Heart right ventricle (tissue), 16 donors: ENCODE measurements around the gene SEMA3G. TPM values are rescaled to one million over a fixed set of nuclear protein-coding genes. Genes with fewer than 3 reads are reported as not detected.

Source experiments
- ATAC-seq, 8 donors: fragments of 200-7000 bp; cut with Tn5 transposase; one replicate each; pipeline ENCODE4 v1.9.1; 2020; ENCODE audit warnings: mild to moderate bottlenecking in 8 of 8, moderate library complexity in 8 of 8, moderate number of reproducible peaks in 1 of 8
- DNase-seq, 2 donors: peaks; one replicate each; pipeline ENCODE4 v3.0.0-alpha.2; 2020
- H3K27ac ChIP-seq, 10 donors: fragments of 200-600 bp; sonication (generic) in 2 of 10; one replicate each; pipeline versions ENCODE4 v1.5.0 to v1.8.0; 2020 to 2022; ENCODE audit warnings: mild to moderate bottlenecking in 3 of 10
- H3K27me3 ChIP-seq, 7 donors: fragments of 200-600 bp; one replicate each; pipeline ENCODE4 v1.8.0; 2021 to 2022; ENCODE audit warnings: mild to moderate bottlenecking in 2 of 7
- H3K36me3 ChIP-seq, 9 donors: fragments of 200-600 bp; sonication (generic) in 1 of 9; one replicate each; pipeline versions ENCODE4 v1.5.0 to v1.8.0; 2020 to 2022; ENCODE audit warnings: mild to moderate bottlenecking in 2 of 9
- H3K4me1 ChIP-seq, 9 donors: fragments of 200-600 bp; sonication (generic) in 1 of 9; one replicate each; pipeline versions ENCODE4 v1.5.0 to v1.8.0; 2020 to 2022; ENCODE audit warnings: mild to moderate bottlenecking in 4 of 9
- H3K4me3 ChIP-seq, 10 donors: fragments of 200-600 bp; sonication (generic) in 2 of 10; one replicate each; pipeline versions ENCODE4 v1.5.0 to v1.8.0; 2020 to 2022; ENCODE audit warnings: mild to moderate bottlenecking in 7 of 10, moderate library complexity in 2 of 10
- H3K9me3 ChIP-seq, 11 donors: fragments of 200-600 bp in 10 of 11; sonication (generic) in 2 of 11; one replicate each; pipeline versions ENCODE4 v1.5.0 to v1.8.0; 2013 to 2022; ENCODE audit warnings: mild to moderate bottlenecking in 2 of 11, control low read depth in 1 of 11, moderate library complexity in 1 of 11
- WGBS, 2 donors: extraction: QIAGEN DNeasy Blood & Tissue Kit; methylation state at CpG; one replicate each; pipeline ENCODE4 v1.1.7; 2013; ENCODE audit warnings: inconsistent platforms in 1 of 2; 5-methylcytosine and 5-hydroxymethylcytosine counted together
- intact Hi-C, 10 donors: fragments of 100-400 bp; cut with DNase I; formaldehyde crosslinking; loops; one replicate each; pipeline versions ENCODE4 v1.11.1 to v1.14.2; 2022
- polyA plus RNA-seq, 2 donors: library from polyadenylated mRNA; stranded (reverse); fragments of 200-250 nt; gene quantifications; one replicate each; pipeline ENCODE4 v1.2.3, GENCODE V29; 2013
- total RNA-seq, 10 donors: library from RNA; stranded (reverse); fragmentation: NEBNext Ultra II Directional in 3 of 10; extraction: Animal tissue kit (Norgen Biotek cat#: 25700) in 3 of 10; gene quantifications; one replicate each; pipeline versions ENCODE4 v1.2.1 to v1.2.4, GENCODE V29; 2021 to 2023
- TF ChIP-seq, protein P1 (sequence below), 9 donors: fragments of 200-600 bp; sonication (generic) in 2 of 9; IDR thresholded peaks; one replicate each; pipeline versions ENCODE4 v1.5.0 to v1.8.0; 2021 to 2022; ENCODE audit warnings: antibody characterized with exemption in 9 of 9, mild to moderate bottlenecking in 5 of 9, moderate library complexity in 1 of 9
- donor health status: Arrhythmogenic right ventricular cardiomyopathy.
- donor health status: ischemic (EF 13 %, LVEDD 7.1; RV severe dilation, severe dysfunction).
- donor health status: healthy with polysubstance abuse.
- donor health status: DM: no; HTN: yes; CAD: no.
- donor health status: DM: no; HTN: no; CAD: no.
- donor health status: ischemic (EF 25% LVEDD 6.9; RV normal size, moderate dysfunction).
- donor health status: ischemic (EF 25% LVEDD 5.7; RV mildly dilated, moderate dysfunction).
- donor health status: healthy.
- donor health status: DM: yes; HTN: yes; CAD: no.
- donor health status: Ischemic cardiomyopathy.
- donor health status: ischemic (EF 35%, LVEDD 5.7; RV mildly dilated, moderate dysfunction).
- donor health status: nonischemic (EF 11% LVEDD 7.7; RV severe dilation, severe dysfunction).
- donor health status: DM: yes; HTN: yes; CAD: no.
- donor health status: PGD.
- donor health status: ischemic (EF 29% LVEDD 5.4; RV normal size, mild dysfunction).
- donor health status: nonischemic (EF 23%, LVEDD 6.1; RV moderate dilation, normal function).

Gene SEMA3G
- total and polyA plus RNA-seq, 12 donors, result 8.3 to 17.8 (median 15.0) TPM

DNA sequence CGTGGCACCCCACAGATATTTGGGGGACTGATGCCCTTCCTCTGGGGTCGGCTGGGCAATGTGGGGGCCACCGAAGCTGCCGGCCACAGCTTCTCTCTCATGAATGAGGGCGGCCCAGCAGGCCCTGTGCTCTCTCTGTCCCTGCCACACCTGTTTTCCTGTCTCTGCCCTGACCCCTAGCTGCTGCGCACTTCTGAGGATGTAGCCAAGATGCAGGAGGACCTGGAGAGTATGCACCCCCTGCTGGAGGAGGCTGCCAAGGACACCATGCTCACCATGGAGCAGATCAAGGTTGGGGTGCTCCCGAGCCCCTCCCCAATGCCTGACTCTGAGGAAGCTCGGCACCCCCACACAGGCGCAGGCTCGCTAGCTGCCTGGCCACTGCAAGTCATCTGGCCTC, 59.7 kb downstream of the SEMA3G start:
- DNase-seq (no peak), ATAC-seq (no peak)
- H3K4me3 ChIP-seq, result no peak overlapping the region
- 76 to 79% methylated on average over 10 of the region's 10 CpGs for WGBS, 2 donors
- H3K27me3 ChIP-seq, result no peaks in the 10 kb centered on the region
- no peaks in the 10 kb centered on the region for H3K9me3 ChIP-seq
- H3K27ac ChIP-seq, result no peak overlapping the region
- peaks cover 0 to 24% (median 0%) of the 10 kb centered on the region in 9 donors for H3K36me3 ChIP-seq
- TF ChIP-seq, protein P1, sequence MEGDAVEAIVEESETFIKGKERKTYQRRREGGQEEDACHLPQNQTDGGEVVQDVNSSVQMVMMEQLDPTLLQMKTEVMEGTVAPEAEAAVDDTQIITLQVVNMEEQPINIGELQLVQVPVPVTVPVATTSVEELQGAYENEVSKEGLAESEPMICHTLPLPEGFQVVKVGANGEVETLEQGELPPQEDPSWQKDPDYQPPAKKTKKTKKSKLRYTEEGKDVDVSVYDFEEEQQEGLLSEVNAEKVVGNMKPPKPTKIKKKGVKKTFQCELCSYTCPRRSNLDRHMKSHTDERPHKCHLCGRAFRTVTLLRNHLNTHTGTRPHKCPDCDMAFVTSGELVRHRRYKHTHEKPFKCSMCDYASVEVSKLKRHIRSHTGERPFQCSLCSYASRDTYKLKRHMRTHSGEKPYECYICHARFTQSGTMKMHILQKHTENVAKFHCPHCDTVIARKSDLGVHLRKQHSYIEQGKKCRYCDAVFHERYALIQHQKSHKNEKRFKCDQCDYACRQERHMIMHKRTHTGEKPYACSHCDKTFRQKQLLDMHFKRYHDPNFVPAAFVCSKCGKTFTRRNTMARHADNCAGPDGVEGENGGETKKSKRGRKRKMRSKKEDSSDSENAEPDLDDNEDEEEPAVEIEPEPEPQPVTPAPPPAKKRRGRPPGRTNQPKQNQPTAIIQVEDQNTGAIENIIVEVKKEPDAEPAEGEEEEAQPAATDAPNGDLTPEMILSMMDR (IDR thresholded peaks at IDR 0.05), result peak in 2 of 9 donors; percentile 15 to 35
- intact Hi-C loops, result no loop called here
- H3K4me1 ChIP-seq, result no peaks in the 10 kb centered on the region

DNA sequence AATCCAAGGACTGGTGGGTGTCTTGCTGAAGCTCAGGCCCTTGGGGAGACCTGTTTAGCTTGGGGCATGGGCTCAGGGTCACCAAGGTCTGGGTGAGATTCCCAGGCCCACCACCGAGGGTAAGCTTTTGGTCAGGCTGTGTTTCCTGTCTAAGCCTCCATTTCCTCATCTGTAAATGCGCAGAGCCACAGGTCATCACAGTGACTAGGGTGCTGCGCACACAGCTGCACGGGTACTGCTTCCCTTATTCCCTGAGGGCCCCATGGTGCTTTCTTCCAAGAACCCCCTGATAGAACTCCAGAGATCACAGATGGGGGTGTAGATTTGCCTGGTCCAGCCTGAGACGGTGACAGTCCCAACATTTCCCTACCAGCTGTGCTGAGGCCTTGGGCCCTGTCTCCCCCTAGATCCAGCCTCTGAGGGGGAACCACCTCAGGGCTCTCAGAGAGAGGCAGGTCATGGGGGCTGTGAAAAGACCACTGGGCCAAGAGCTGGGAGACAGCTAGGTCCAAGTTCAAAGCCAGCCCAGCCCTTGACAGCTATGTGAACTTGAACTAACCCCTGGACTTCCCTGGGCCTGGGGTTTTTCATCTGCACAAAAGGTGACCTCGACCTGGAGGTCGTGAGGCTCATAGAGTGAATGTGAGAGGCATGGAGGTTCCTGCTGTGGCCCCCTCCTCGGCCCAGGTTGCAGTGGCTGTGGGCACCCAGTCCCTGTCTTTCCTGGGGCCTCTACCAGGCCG, 60.7 kb downstream of the SEMA3G start:
- Histone ChIP-seq H3K4me3 (no peak overlapping the region), H3K4me1 (no peaks in the 10 kb centered on the region), H3K9me3 (no peaks in the 10 kb centered on the region), H3K27me3 (no peaks in the 10 kb centered on the region), H3K36me3 (peaks cover 0 to 22% (median 0%) of the 10 kb centered on the region in 9 donors), H3K27ac (no peak overlapping the region)
- intact Hi-C loops, result no loop called here
- WGBS, 2 donors, result 83 to 89% methylated on average over 9 of the region's 9 CpGs
- DNase-seq, result no peak
- ATAC-seq, result no peak
- TF ChIP-seq, protein P1 (IDR thresholded peaks at IDR 0.05), result no peak

DNA sequence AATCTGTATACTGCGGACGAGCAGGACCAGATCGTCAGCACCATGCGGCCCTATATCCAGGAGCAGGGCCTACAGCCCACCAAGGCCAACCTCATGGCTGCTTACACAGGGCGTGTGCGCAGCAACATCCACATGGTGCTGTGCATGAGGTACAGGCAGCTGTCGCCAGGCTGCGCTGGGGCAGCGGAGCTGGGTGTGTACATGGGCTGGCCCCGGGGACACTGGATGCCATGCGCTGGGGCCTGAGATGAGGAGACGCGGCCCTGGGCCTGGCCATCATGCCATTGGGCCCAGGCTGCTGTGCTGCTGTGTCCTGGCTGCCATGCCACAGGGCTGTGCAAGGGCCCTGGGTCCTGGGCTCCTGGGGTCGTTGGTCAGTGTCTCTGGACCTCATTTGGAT, 61.5 kb downstream of the SEMA3G start:
- 93% methylated on average over 14 of the region's 14 CpGs for WGBS, 2 donors
- intact Hi-C loops, result no loop called here
- DNase-seq, result no peak

More for the DNA sequence above, 61.5 kb downstream of the SEMA3G start:
- H3K27me3 ChIP-seq, result no peaks in the 10 kb centered on the region
- H3K27ac ChIP-seq, result no peak overlapping the region
- no peak overlapping the region for H3K4me3 ChIP-seq
- ATAC-seq, result no peak
- no peaks in the 10 kb centered on the region for H3K9me3 ChIP-seq
- H3K36me3 ChIP-seq, result peaks cover 0 to 14% (median 0%) of the 10 kb centered on the region in 9 donors
- TF ChIP-seq, protein P1 (IDR thresholded peaks at IDR 0.05), result no peak
- no peaks in the 10 kb centered on the region for H3K4me1 ChIP-seq

Other genes starting within 250 kb of the SEMA3G start
- gene ALAS1, start 246.9 kb downstream of the SEMA3G start, total RNA-seq, result 100 to 1,000 TPM; 117 to 233 (median 177) TPM
- gene ALAS1, start 246.9 kb downstream of the SEMA3G start, polyA plus RNA-seq, result 10 to 100 TPM; 55.2 to 98.4 TPM
- under 1 TPM in 8 of 10 donors, not detected in 2; 0.12 to 0.46 (median 0.30) TPM for gene TLR9, start 219.5 kb downstream of the SEMA3G start, total RNA-seq
- under 1 TPM in 1 of 2 donors, not detected in 1; 0.06 TPM for gene TLR9, start 219.5 kb downstream of the SEMA3G start, polyA plus RNA-seq
- gene TWF2, start 205.9 kb downstream of the SEMA3G start, total RNA-seq, result 100 to 1,000 TPM in 5 of 10 donors, 10 to 100 TPM in 5; 71.5 to 148 (median 99.1) TPM
- 10 to 100 TPM; 44.7 to 62.8 TPM for gene TWF2, start 205.9 kb downstream of the SEMA3G start, polyA plus RNA-seq
- gene PPM1M, start 199.3 kb downstream of the SEMA3G start, total RNA-seq, result 10 to 100 TPM in 2 of 10 donors, 1 to 10 TPM in 8; 5.2 to 17.6 (median 7.9) TPM
- gene PPM1M, start 199.3 kb downstream of the SEMA3G start, polyA plus RNA-seq, result 10 to 100 TPM in 1 of 2 donors, 1 to 10 TPM in 1; 6.4 to 11.1 TPM
- 10 to 100 TPM; 59.0 to 78.4 (median 71.6) TPM for gene WDR82, start 166.5 kb downstream of the SEMA3G start, total RNA-seq
- 10 to 100 TPM; 19.3 to 33.5 TPM for gene WDR82, start 166.5 kb downstream of the SEMA3G start, polyA plus RNA-seq
- gene GLYCTK, start 157.3 kb downstream of the SEMA3G start, total RNA-seq, result 1 to 10 TPM; 4.3 to 9.2 (median 4.9) TPM
- gene GLYCTK, start 157.3 kb downstream of the SEMA3G start, polyA plus RNA-seq, result 1 to 10 TPM; 6.7 to 8.4 TPM
- 1 to 10 TPM; 1.5 to 5.9 (median 2.8) TPM for gene DNAH1, start 128.8 kb downstream of the SEMA3G start, total RNA-seq
- gene DNAH1, start 128.8 kb downstream of the SEMA3G start, polyA plus RNA-seq, result 1 to 10 TPM in 1 of 2 donors, under 1 TPM in 1; 0.99 to 6.4 TPM
- 10 to 100 TPM; 37.1 to 58.2 (median 46.1) TPM for gene BAP1, start 35.1 kb downstream of the SEMA3G start, total RNA-seq
- gene BAP1, start 35.1 kb downstream of the SEMA3G start, polyA plus RNA-seq, result 10 to 100 TPM; 50.6 to 51.6 TPM
- 10 to 100 TPM; 11.5 to 26.3 (median 22.4) TPM for gene PHF7, start 34.4 kb downstream of the SEMA3G start, total RNA-seq
- 1 to 10 TPM; 1.9 to 6.0 TPM for gene PHF7, start 34.4 kb downstream of the SEMA3G start, polyA plus RNA-seq
- 1,000 to 10,000 TPM; 6,035 to 9,296 (median 8,226) TPM for gene TNNC1, start 8.9 kb upstream of the SEMA3G start, total RNA-seq
- gene TNNC1, start 8.9 kb upstream of the SEMA3G start, polyA plus RNA-seq, result over 10,000 TPM in 1 of 2 donors, 1,000 to 10,000 TPM in 1; 9,937 to 18,066 TPM
- 10 to 100 TPM; 35.3 to 56.3 (median 41.9) TPM for gene NISCH, start 10.5 kb upstream of the SEMA3G start, total RNA-seq
- gene NISCH, start 10.5 kb upstream of the SEMA3G start, polyA plus RNA-seq, result 10 to 100 TPM; 24.0 to 53.6 TPM
- 100 to 1,000 TPM in 2 of 10 donors, 10 to 100 TPM in 8; 17.4 to 159 (median 33.2) TPM for gene STAB1, start 50.2 kb upstream of the SEMA3G start, total RNA-seq
- gene STAB1, start 50.2 kb upstream of the SEMA3G start, polyA plus RNA-seq, result 100 to 1,000 TPM in 1 of 2 donors, 10 to 100 TPM in 1; 54.1 to 231 TPM
- gene NT5DC2, start 88.8 kb upstream of the SEMA3G start, total RNA-seq, result 100 to 1,000 TPM in 1 of 10 donors, 10 to 100 TPM in 9; 25.1 to 108 (median 44.5) TPM
- 100 to 1,000 TPM in 1 of 2 donors, 10 to 100 TPM in 1; 95.1 to 138 TPM for gene NT5DC2, start 88.8 kb upstream of the SEMA3G start, polyA plus RNA-seq
- gene UQCC5, start 91.5 kb upstream of the SEMA3G start, total RNA-seq, result 10 to 100 TPM; 30.2 to 98.0 (median 66.9) TPM
- 100 to 1,000 TPM in 1 of 2 donors, 10 to 100 TPM in 1; 83.5 to 147 TPM for gene UQCC5, start 91.5 kb upstream of the SEMA3G start, polyA plus RNA-seq
- gene PBRM1, start 240.8 kb upstream of the SEMA3G start, total RNA-seq, result 10 to 100 TPM; 41.6 to 63.9 (median 51.7) TPM
- 1 to 10 TPM; 6.0 to 8.0 TPM for gene PBRM1, start 240.8 kb upstream of the SEMA3G start, polyA plus RNA-seq
- 10 to 100 TPM; 20.6 to 45.1 (median 25.7) TPM for gene GNL3, start 240.9 kb upstream of the SEMA3G start, total RNA-seq
- gene GNL3, start 240.9 kb upstream of the SEMA3G start, polyA plus RNA-seq, result 10 to 100 TPM; 39.4 to 60.4 TPM